ENCODE measurements around the gene VPS35L.
"Not testable (repeated sequence)": the region's sequence is repeated elsewhere in the genome, so short reads cannot be mapped to it uniquely, and the experiment has no call there.

Gene VPS35L

GRCh38 chr16:19710191-19710908 lies 154.8 kb downstream of the VPS35L start:
- no peak for DNase-seq

GRCh38 chr16:19710991-19711545 lies 155.6 kb downstream of the VPS35L start:
- DNase-seq, result no peak

GRCh38 chr16:19711643-19712042 lies 156.1 kb downstream of the VPS35L start:
- DNase-seq, result no peak

GRCh38 chr16:19712418-19713058 lies 157.0 kb downstream of the VPS35L start:
- DNase-seq, result no peak

- no peak for DNase-seq
These were observed 158.2 kb downstream of the VPS35L start for GRCh38 chr16:19713697-19714096.

- no peak for DNase-seq
These were observed 160.1 kb downstream of the VPS35L start for GRCh38 chr16:19715566-19715965.

GRCh38 chr16:19716183-19716582 lies 160.7 kb downstream of the VPS35L start:
- no peak for DNase-seq

- DNase-seq, result not testable (repeated sequence)
These were observed 161.2 kb downstream of the VPS35L start for GRCh38 chr16:19716728-19717127.

GRCh38 chr16:19717314-19717713 lies 161.8 kb downstream of the VPS35L start:
- DNase-seq, result no peak

- DNase-seq, result peak in 55 of 56 donors; percentile 37 to 90 (median 76)
These were observed 162.5 kb downstream of the VPS35L start, which contains the start of the genes IQCK and KNOP1 for GRCh38 chr16:19717741-19718623. Gene IQCK, plus strand, starts transcription at chr16:19718271. Its CDS starts 36 bp downstream, at chr16:19718307. Gene KNOP1, minus strand, starts transcription at chr16:19718227. Its CDS starts 3,192 bp downstream, at chr16:19715035.

- peak in 7 of 56 donors; percentile 24 to 53 (median 39) for DNase-seq
These were observed 163.1 kb downstream of the VPS35L start for GRCh38 chr16:19718624-19718965.

- DNase-seq, result no peak
These were observed 166.9 kb downstream of the VPS35L start for GRCh38 chr16:19722269-19722952.

GRCh38 chr16:19722981-19723380 lies 167.5 kb downstream of the VPS35L start:
- no peak for DNase-seq

- no peak for DNase-seq
These were observed 173.1 kb downstream of the VPS35L start for GRCh38 chr16:19728636-19728965.

- no peak for DNase-seq
These were observed 178.0 kb downstream of the VPS35L start for GRCh38 chr16:19733551-19733950.

- peak in 10 of 56 donors; percentile 5 to 49 (median 16) for DNase-seq
These were observed 179.8 kb downstream of the VPS35L start for GRCh38 chr16:19735074-19735867.

- DNase-seq, result peak in 1 of 56 donors; percentile 10
These were observed 182.0 kb downstream of the VPS35L start for GRCh38 chr16:19737306-19738038.

GRCh38 chr16:19741354-19741753 lies 185.9 kb downstream of the VPS35L start:
- DNase-seq, result no peak

GRCh38 chr16:19743816-19744159 lies 188.3 kb downstream of the VPS35L start:
- no peak for DNase-seq

GRCh38 chr16:19744670-19745069 lies 189.2 kb downstream of the VPS35L start:
- DNase-seq, result no peak
